ENCODE results near the gene C14orf132.

Gene C14orf132

GRCh38 chr14:96052541-96053247, 13.5 kb downstream of the C14orf132 start:
- Histone ChIP-seq H3K36me3 (ENCODE audit: insufficient read depth, insufficient read length, low read length) (peaks cover 43% of the 10 kb centered on the region), H3K9me3 (ENCODE audit: insufficient read depth, low read length) (no peaks in the 10 kb centered on the region), H3K9ac (ENCODE audit: insufficient read length, low read depth) (peak overlapping the region; percentile 37), H3K4me3 (ENCODE audit: insufficient read length, low read depth) (no peak overlapping the region), H3K4me1 (ENCODE audit: insufficient read depth, insufficient read length) (peaks cover 8% of the 10 kb centered on the region), H3K27me3 (ENCODE audit: insufficient read depth, insufficient read length) (no peaks in the 10 kb centered on the region)
- DNase-seq (ENCODE audit: low read depth, low spot score): no peak
- TF ChIP-seq ZNF274 (IDR thresholded peaks at IDR 0.05; ENCODE audit: low read depth, low read length): no peak
- no peak for TF ChIP-seq YY1 (IDR thresholded peaks at IDR 0.05; ENCODE audit: insufficient read depth, insufficient read length)
- TF ChIP-seq SUZ12 (IDR thresholded peaks at IDR 0.05; ENCODE audit: extremely low read depth, insufficient read depth, insufficient read length): no peak

GRCh38 chr14:96053248-96053599, 14.1 kb downstream of the C14orf132 start:
- no peak for DNase-seq (ENCODE audit: low read depth, low spot score)
- Histone ChIP-seq H3K4me3 (ENCODE audit: insufficient read length, low read depth) (no peak overlapping the region), H3K9me3 (ENCODE audit: insufficient read depth, low read length) (no peaks in the 10 kb centered on the region), H3K9ac (ENCODE audit: insufficient read length, low read depth) (peak overlapping the region; percentile 37), H3K4me1 (ENCODE audit: insufficient read depth, insufficient read length) (peaks cover 8% of the 10 kb centered on the region), H3K27me3 (ENCODE audit: insufficient read depth, insufficient read length) (no peaks in the 10 kb centered on the region), H3K36me3 (ENCODE audit: insufficient read depth, insufficient read length, low read length) (peaks cover 49% of the 10 kb centered on the region)
- TF ChIP-seq YY1 (IDR thresholded peaks at IDR 0.05; ENCODE audit: insufficient read depth, insufficient read length) (no peak), ZNF274 (IDR thresholded peaks at IDR 0.05; ENCODE audit: low read depth, low read length) (no peak), SUZ12 (IDR thresholded peaks at IDR 0.05; ENCODE audit: extremely low read depth, insufficient read depth, insufficient read length) (no peak)

GRCh38 chr14:96053600-96054381, 14.6 kb downstream of the C14orf132 start:
- Histone ChIP-seq H3K36me3 (ENCODE audit: insufficient read depth, insufficient read length, low read length) (peaks cover 50% of the 10 kb centered on the region), H3K27me3 (ENCODE audit: insufficient read depth, insufficient read length) (no peaks in the 10 kb centered on the region), H3K4me1 (ENCODE audit: insufficient read depth, insufficient read length) (peaks cover 8% of the 10 kb centered on the region), H3K4me3 (ENCODE audit: insufficient read length, low read depth) (no peak overlapping the region), H3K9me3 (ENCODE audit: insufficient read depth, low read length) (no peaks in the 10 kb centered on the region), H3K9ac (ENCODE audit: insufficient read length, low read depth) (no peak overlapping the region)
- no peak for DNase-seq (ENCODE audit: low read depth, low spot score)
- TF ChIP-seq ZNF274 (IDR thresholded peaks at IDR 0.05; ENCODE audit: low read depth, low read length) (no peak), YY1 (IDR thresholded peaks at IDR 0.05; ENCODE audit: insufficient read depth, insufficient read length) (no peak), SUZ12 (IDR thresholded peaks at IDR 0.05; ENCODE audit: extremely low read depth, insufficient read depth, insufficient read length) (no peak)

DNA sequence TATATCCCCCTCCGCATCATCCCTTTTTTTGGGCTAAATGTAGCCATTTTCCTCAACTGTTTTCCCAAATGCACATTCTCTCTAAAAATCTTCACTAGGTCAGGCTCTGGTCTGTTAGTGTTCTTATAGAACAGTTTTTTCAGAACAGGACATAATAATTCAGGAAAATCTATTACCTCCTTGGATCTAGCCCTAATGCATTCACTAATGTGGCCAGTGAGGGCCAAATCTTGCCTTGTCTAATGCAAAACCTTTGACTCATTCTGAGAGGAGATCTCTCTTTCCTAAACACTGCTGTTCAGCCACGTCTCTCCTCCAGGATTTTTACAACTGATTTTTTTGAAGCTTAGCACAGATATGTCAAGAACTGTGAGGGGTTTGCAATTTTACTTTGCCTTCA, 15.5 kb downstream of the C14orf132 start:
- peaks cover 50% of the 10 kb centered on the region for H3K36me3 ChIP-seq (ENCODE audit: insufficient read depth, insufficient read length, low read length)
- H3K27me3 ChIP-seq (ENCODE audit: insufficient read depth, insufficient read length): no peaks in the 10 kb centered on the region
- H3K4me1 ChIP-seq (ENCODE audit: insufficient read depth, insufficient read length): peaks cover 8% of the 10 kb centered on the region
- H3K4me3 ChIP-seq (ENCODE audit: insufficient read length, low read depth): no peak overlapping the region
- DNase-seq (ENCODE audit: low read depth, low spot score): no peak
- TF ChIP-seq YY1 (IDR thresholded peaks at IDR 0.05; ENCODE audit: insufficient read depth, insufficient read length) (no peak), SUZ12 (IDR thresholded peaks at IDR 0.05; ENCODE audit: extremely low read depth, insufficient read depth, insufficient read length) (no peak), ZNF274 (IDR thresholded peaks at IDR 0.05; ENCODE audit: low read depth, low read length) (no peak)
- H3K9ac ChIP-seq (ENCODE audit: insufficient read length, low read depth): no peak overlapping the region
- H3K9me3 ChIP-seq (ENCODE audit: insufficient read depth, low read length): no peaks in the 10 kb centered on the region

DNA sequence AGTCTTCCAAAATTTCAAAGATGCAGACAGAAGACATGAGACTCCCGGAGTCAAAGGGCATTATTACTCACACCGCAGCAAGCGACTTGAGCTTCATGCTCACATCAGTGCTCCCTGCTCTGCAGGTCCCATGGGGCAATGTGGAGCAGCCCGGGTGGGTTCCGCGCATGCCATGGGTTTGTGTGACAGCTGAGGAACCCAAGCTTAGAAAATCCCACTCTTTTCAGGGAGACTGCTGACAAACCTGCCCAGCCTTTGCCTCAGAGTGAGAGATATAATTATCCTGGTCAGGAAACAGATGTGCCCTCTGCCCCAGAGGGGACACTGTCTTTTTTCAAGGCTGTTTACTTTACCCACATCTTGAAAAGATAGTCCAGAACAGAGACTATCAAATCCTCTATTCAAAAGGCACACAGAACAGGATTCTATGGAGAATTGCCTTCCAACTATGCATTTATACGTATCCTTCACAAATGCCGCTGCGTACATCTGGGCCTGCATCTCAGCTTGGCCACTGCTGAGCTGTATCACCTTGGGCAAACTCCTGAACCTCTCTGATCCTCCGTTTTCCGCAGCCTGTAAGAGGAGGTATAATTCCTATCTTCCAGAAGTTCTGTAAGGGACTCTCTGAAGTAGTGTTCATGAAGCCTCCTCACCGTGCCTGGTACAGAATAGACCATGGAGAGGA, 16.0 kb downstream of the C14orf132 start:
- TF ChIP-seq YY1 (IDR thresholded peaks at IDR 0.05; ENCODE audit: insufficient read depth, insufficient read length) (no peak), ZNF274 (IDR thresholded peaks at IDR 0.05; ENCODE audit: low read depth, low read length) (no peak), SUZ12 (IDR thresholded peaks at IDR 0.05; ENCODE audit: extremely low read depth, insufficient read depth, insufficient read length) (no peak)
- H3K36me3 ChIP-seq (ENCODE audit: insufficient read depth, insufficient read length, low read length): peaks cover 54% of the 10 kb centered on the region

DNA sequence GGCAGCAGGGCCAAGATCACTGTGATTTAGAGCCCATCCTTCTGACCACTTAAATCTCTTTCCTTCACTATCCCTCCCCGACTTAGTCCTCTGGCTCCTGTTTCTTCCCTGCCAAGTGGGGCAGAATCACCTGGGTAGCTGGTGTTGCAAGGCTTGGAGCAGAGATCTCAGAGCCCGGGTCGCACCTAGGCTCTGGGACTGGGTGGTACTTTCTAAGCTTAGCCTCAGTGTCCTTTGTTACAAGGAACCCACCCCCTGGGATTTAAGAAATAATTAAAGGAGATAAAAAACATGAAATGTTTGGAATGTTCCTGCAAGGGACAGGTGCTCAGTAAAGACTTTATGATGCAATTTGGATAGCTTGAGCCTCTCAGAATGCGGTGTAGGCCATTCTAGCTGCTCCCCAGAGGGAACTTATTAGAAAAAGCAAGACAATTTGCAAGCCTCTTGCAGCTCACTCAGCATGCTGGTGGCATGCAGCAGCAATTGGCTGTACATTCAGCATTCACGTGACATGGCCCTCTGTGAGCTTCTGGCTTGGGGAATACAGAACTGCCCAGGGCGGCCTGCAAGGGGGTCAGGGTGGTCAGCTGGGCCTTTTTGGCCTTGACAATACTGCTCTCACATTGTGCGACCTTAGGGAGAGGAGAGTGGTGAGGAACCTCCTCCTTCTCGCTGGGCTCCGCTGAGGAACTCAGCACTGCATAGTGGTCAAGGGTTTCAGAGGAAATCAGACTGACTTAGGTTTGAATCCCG, 16.8 kb downstream of the C14orf132 start:
- Histone ChIP-seq H3K4me1 (ENCODE audit: insufficient read depth, insufficient read length) (peaks cover 8% of the 10 kb centered on the region), H3K4me3 (ENCODE audit: insufficient read length, low read depth) (no peak overlapping the region), H3K9ac (ENCODE audit: insufficient read length, low read depth) (no peak overlapping the region), H3K9me3 (ENCODE audit: insufficient read depth, low read length) (no peaks in the 10 kb centered on the region), H3K27me3 (ENCODE audit: insufficient read depth, insufficient read length) (no peaks in the 10 kb centered on the region), H3K36me3 (ENCODE audit: insufficient read depth, insufficient read length, low read length) (peaks cover 53% of the 10 kb centered on the region)
- no peak for DNase-seq (ENCODE audit: low read depth, low spot score)
- TF ChIP-seq ZNF274 (IDR thresholded peaks at IDR 0.05; ENCODE audit: low read depth, low read length) (no peak), YY1 (IDR thresholded peaks at IDR 0.05; ENCODE audit: insufficient read depth, insufficient read length) (no peak), SUZ12 (IDR thresholded peaks at IDR 0.05; ENCODE audit: extremely low read depth, insufficient read depth, insufficient read length) (no peak)

More for the DNA sequence above, 16.0 kb downstream of the C14orf132 start:
- H3K27me3 ChIP-seq (ENCODE audit: insufficient read depth, insufficient read length): no peaks in the 10 kb centered on the region
- peaks cover 8% of the 10 kb centered on the region for H3K4me1 ChIP-seq (ENCODE audit: insufficient read depth, insufficient read length)
- no peak overlapping the region for H3K4me3 ChIP-seq (ENCODE audit: insufficient read length, low read depth)
- H3K9me3 ChIP-seq (ENCODE audit: insufficient read depth, low read length): no peaks in the 10 kb centered on the region
- no peak overlapping the region for H3K9ac ChIP-seq (ENCODE audit: insufficient read length, low read depth)
- DNase-seq (ENCODE audit: low read depth, low spot score): no peak
